Measurements from ENCODE around the gene RREB1.
A peak's percentile ranks its signal among the peaks of the same experiment; 100 is the strongest.

RREB1 gene

DNA sequence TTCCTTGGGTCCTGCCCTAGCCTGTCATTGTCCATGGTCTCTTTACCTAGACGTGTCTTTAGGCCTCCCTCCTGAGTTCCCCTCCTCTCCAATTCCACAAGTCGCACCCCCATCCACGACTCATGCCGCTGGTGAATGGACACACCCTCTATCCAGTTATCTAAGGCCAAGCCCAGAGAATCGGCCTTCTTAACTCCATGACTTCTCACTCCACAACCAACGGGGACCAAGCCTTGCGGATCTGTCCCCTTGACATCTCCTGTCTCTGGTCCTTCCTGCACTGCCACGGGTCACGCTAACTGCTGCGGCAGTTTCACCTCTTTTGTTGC, 7.0 kb upstream of the RREB1 start:
- TF ChIP-seq, protein P1, sequence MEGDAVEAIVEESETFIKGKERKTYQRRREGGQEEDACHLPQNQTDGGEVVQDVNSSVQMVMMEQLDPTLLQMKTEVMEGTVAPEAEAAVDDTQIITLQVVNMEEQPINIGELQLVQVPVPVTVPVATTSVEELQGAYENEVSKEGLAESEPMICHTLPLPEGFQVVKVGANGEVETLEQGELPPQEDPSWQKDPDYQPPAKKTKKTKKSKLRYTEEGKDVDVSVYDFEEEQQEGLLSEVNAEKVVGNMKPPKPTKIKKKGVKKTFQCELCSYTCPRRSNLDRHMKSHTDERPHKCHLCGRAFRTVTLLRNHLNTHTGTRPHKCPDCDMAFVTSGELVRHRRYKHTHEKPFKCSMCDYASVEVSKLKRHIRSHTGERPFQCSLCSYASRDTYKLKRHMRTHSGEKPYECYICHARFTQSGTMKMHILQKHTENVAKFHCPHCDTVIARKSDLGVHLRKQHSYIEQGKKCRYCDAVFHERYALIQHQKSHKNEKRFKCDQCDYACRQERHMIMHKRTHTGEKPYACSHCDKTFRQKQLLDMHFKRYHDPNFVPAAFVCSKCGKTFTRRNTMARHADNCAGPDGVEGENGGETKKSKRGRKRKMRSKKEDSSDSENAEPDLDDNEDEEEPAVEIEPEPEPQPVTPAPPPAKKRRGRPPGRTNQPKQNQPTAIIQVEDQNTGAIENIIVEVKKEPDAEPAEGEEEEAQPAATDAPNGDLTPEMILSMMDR (IDR thresholded peaks at IDR 0.05; ENCODE audit: low read depth, low read length): no peak

DNA sequence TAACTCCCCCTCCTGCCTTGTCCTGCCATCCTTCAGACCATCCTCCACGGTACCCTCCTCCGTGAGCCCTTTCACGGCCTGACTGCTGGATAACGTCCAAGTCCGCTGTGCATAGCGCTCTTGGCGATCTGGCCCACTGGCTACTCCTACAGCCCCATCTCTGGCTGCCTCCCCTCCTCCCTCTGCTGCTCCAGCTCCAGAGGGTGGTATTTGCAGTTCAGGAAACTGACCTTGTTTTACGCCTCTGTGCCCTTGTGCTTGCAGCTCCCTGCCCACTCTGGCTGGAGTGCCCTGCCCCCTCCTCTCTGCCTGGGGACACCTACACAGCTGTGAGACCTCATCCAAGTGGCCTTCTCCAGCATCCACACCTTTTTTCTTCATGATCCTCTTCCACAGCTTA, 6.5 kb upstream of the RREB1 start:
- TF ChIP-seq, protein P1 (IDR thresholded peaks at IDR 0.05; ENCODE audit: low read depth, low read length): no peak
- DNase-seq (ENCODE audit: extremely low read depth, low read depth): no peak

More for the DNA sequence above, 7.0 kb upstream of the RREB1 start:
- no peak for DNase-seq (ENCODE audit: extremely low read depth, low read depth)

DNA sequence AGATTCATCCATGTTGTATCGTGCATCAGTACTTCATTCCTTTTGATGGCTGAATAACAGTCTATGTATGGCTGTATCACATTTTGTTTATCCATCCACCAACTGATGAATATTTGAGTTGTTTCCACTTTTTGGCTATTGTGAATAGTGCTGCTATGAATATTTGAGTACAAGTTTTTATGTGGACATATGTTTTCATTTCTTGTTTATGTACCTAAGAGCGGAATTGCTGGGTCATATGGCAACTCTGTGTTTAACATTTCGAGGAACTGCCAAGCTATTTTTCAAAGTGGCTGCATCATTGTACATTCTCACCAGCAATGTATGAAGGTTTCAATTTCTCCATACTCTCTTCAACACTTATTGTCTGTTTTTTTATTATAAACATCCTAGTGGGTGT, 3.0 kb upstream of the RREB1 start:
- no peak for DNase-seq (ENCODE audit: extremely low read depth, low read depth)

DNA sequence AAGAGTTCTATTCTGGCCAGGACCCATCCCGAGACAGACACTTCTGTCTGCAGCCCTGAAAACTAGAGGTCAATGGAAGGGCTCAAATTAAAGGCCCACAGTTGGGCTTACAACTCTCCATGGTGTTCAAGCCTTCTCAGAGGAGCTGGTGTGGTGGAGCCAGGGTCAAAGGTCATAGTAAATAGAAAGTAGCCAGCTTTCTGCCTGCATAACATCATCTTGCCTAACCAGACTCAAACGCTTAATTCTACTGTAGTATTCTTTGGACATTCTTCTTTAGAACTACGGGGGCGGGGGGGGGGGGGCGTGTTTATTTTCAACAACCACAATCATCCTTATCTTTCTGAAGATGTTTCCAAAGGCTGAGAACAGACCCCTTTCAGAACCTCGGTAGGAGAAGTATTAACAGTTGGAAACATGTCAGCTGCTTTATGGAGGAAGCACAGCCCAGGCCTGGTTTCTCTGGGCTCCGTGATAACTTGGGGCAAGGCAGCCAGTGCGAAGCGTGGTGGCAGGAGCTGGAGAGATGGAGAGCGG, 1.5 kb upstream of the RREB1 start:
- DNase-seq (ENCODE audit: extremely low read depth, low read depth): no peak
- TF ChIP-seq, protein P1 (IDR thresholded peaks at IDR 0.05; ENCODE audit: low read depth, low read length): no peak

More for the DNA sequence above, 3.0 kb upstream of the RREB1 start:
- TF ChIP-seq, protein P1 (IDR thresholded peaks at IDR 0.05; ENCODE audit: low read depth, low read length): no peak

DNA sequence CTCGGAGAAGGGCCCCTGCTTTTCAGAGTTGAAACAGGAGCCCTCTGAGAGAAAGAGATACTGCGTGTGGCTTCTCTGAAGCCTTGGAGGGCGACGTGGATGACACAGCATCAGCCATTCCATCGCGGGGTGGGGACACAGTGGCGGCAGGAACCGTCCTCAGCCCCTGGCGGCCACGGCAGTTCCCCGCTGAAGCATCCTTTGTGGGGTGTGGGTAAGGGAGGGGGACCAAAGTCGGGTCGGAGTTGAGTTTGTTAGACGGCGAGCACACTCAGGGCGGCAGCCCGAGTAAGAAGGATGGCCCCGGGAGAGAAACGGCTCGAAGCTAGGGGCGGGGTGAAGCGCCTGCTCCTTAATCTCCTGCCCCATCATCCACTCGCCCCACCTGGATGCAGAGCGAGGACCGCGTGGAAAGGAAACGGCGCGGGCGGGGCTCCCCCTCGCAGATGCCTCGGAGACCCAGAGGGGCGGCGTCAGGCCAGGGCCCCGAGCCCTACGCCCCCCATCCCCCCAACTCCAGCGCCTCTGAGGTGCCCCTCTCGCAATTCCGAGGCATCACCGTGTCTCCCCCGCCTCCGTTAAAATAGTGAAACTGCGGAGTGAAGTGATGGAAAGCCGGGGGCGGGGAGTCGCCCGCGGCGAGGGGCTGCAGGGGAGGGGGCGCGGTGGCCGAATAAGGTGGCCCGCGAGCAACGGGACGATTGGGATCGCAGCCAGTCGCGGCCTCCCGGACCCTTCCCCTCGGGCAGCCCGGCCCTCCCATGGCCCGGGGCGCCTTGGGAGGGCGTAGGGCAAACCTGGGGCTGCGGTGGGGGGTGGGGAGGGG, 796 bp upstream of the RREB1 start:
- TF ChIP-seq, protein P1 (IDR thresholded peaks at IDR 0.05; ENCODE audit: low read depth, low read length): peak; percentile 27
- DNase-seq (ENCODE audit: extremely low read depth, low read depth): no peak

DNA sequence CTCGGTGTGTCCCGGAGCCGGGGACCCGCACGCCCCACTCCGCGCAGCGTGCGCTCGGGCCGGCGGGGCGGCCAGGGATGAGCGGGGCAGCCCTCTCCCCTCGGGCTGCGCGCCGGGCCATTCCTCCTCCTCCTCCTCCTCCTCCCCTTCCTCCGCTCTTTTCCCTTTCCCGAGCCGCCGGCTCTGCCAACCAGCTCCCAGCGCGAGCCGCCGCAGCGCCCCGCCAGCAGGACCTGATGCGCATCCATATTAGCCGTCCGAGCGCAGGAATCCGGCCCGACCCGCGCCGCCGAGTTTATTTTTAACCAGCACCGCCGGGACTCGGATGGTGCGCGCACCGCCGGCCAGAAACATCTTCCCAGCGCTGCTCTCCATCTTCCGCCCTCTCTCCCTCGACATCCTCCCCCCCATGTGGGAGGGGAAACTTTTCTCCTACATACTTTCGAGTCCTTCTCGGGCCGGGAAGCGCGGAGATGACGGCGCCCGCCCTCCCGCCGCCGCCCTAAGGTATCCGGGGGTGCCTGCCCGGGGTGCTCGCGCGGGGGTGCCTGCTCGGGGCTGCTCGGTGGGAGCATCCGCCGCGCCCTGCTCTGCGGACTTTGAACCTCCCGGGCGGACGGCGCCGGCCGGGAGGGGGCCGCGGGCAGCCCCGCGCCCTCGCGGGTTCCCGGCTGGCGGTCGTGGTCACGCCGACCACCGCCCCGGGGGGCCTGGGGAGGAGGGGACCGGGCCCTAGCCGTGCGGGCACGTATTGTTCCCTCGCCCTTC, 619 bp downstream of the RREB1 start:
- DNase-seq (ENCODE audit: extremely low read depth, low read depth): no peak
- TF ChIP-seq, protein P1 (IDR thresholded peaks at IDR 0.05; ENCODE audit: low read depth, low read length): no peak
